NT2/D1 (cell line): ENCODE results near the gene RERE.

Experiments used
- DNase-seq: peaks from one replicate; pipeline ENCODE4 v3.0.0-alpha.2; 2011; ENCODE audit warnings: low read depth, low spot score
- H3K27me3 ChIP-seq: 2 replicates; pipeline ENCODE4 v1.6.0; 2011; ENCODE audit warnings: mild to moderate bottlenecking; ENCODE audit not compliant: insufficient read length, insufficient read depth
- H3K36me3 ChIP-seq: 2 replicates; pipeline ENCODE4 v1.6.1; 2011; ENCODE audit warnings: mild to moderate bottlenecking, low read length, mixed read lengths; ENCODE audit not compliant: insufficient read depth, insufficient read length
- H3K4me1 ChIP-seq: 2 replicates; pipeline ENCODE4 v1.5.1; 2011; ENCODE audit not compliant: insufficient read depth, insufficient read length
- H3K4me3 ChIP-seq: 2 replicates; pipeline ENCODE4 v1.5.1; 2011; ENCODE audit warnings: low read depth; ENCODE audit not compliant: insufficient read length
- H3K9ac ChIP-seq: 2 replicates; pipeline ENCODE4 v1.6.0; 2011; ENCODE audit warnings: low read depth; ENCODE audit not compliant: insufficient read length
- H3K9me3 ChIP-seq: 2 replicates; pipeline ENCODE4 v1.5.1; 2011; ENCODE audit warnings: mild to moderate bottlenecking, low read length; ENCODE audit not compliant: insufficient read depth
- SUZ12 ChIP-seq: IDR thresholded peaks from 2 replicates; pipeline ENCODE4 v1.6.1; 2011; ENCODE audit not compliant: insufficient read length, insufficient read depth; ENCODE audit errors: extremely low read depth
- YY1 ChIP-seq: IDR thresholded peaks from 2 replicates; pipeline ENCODE4 v1.6.1; 2011; ENCODE audit not compliant: insufficient read length, insufficient read depth
- ZNF274 ChIP-seq: IDR thresholded peaks from 2 replicates; pipeline ENCODE4 v1.6.1; 2011; ENCODE audit warnings: mild to moderate bottlenecking, low read depth, low read length

RERE gene

DNA sequence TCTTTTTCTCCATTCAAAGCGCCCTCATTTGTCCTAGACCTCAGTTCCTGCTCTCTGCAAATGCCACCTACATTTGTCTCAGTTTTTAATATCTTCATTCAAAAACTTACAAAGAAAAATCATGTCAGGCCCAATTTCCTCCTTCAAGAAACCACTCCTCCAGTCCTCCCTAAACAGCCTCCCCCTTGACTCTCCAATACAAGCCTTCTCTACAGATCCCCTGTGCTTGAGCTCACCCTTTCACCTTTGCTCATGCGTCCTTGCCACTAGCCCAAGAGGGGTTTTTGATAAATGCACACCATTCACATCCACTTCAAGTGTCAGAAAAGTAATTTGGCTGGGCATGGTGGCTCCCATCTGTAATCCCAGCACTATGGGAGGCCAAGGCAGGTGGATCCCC lies 140.6 kb downstream of the RERE start:
- Histone ChIP-seq H3K9me3 (no peaks in the 10 kb centered on the region), H3K4me1 (no peaks in the 10 kb centered on the region), H3K9ac (no peak overlapping the region), H3K27me3 (no peaks in the 10 kb centered on the region), H3K36me3 (no peaks in the 10 kb centered on the region), H3K4me3 (no peak overlapping the region)
- DNase-seq, result no peak
- TF ChIP-seq YY1, result no peak
- no peak for TF ChIP-seq SUZ12
- TF ChIP-seq ZNF274, result no peak

DNA sequence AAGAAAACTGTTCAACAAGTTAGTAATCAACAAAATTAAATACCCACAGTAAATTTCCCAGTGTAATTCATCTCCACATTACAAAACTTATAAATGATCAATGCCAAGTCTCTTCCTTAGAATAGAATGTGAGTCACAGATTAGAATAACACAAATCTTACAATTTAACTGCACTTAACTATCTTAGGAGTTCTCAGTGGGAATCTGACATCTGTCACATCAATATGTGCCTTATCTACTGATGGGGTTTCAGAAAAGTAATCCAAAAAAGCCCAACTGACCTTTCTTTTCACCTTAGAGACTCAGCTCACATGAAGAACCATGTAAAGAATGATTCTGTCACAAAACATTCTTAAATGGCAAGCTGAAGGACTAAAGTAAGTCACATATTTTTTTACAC lies 141.4 kb downstream of the RERE start:
- Histone ChIP-seq H3K9ac (no peak overlapping the region), H3K4me3 (no peak overlapping the region), H3K36me3 (no peaks in the 10 kb centered on the region), H3K4me1 (no peaks in the 10 kb centered on the region), H3K27me3 (no peaks in the 10 kb centered on the region), H3K9me3 (no peaks in the 10 kb centered on the region)
- no peak for TF ChIP-seq SUZ12
- no peak for TF ChIP-seq ZNF274
- no peak for TF ChIP-seq YY1
- no peak for DNase-seq

DNA sequence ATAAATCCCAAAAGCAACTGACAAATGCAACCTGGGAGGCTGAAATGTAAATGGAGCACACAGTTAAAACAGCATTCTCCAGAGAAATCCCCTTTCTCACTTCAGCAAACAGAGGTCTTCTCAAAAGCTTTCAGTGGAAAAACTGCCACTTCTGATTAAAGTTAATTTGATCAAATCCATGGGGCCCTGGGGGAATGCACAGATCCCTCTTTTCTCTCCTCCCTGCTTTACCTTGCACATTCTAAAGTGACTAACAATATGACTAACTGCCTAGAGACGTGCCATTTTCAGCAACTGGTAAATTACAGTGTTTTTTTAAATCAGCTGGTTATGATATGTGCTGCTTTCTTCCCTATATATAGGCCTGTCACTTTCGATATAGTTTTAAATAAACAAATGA lies 142.5 kb downstream of the RERE start:
- no peak overlapping the region for H3K4me3 ChIP-seq
- DNase-seq, result no peak
- H3K36me3 ChIP-seq, result no peaks in the 10 kb centered on the region
- TF ChIP-seq ZNF274 (no peak), SUZ12 (no peak), YY1 (no peak)
- no peaks in the 10 kb centered on the region for H3K9me3 ChIP-seq
- no peaks in the 10 kb centered on the region for H3K4me1 ChIP-seq
- no peaks in the 10 kb centered on the region for H3K27me3 ChIP-seq
- H3K9ac ChIP-seq, result no peak overlapping the region

DNA sequence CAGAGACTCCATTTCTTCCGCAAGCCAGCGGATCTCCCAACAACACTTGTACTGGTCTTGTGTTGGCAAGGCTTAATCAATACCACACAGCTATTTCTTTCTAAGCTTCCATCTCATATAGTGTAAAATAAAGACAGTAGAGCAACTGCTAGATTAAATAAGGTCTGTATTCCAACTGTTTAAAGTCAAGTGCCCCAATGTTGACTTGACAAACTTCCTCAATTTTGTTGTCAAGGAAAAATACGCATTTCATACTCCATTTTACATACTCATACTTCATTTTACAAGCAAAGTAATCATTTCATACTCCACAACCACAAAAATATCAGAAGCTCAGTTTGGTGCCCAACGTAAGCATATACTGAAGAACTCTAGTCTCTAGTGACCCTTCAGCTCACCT lies 143.0 kb downstream of the RERE start:
- H3K27me3 ChIP-seq, result no peaks in the 10 kb centered on the region
- H3K36me3 ChIP-seq, result no peaks in the 10 kb centered on the region
- DNase-seq, result no peak
- no peak for TF ChIP-seq YY1
- no peak for TF ChIP-seq ZNF274
- TF ChIP-seq SUZ12, result no peak
- H3K4me1 ChIP-seq, result no peaks in the 10 kb centered on the region
- H3K4me3 ChIP-seq, result no peak overlapping the region
- no peak overlapping the region for H3K9ac ChIP-seq
- no peaks in the 10 kb centered on the region for H3K9me3 ChIP-seq

DNA sequence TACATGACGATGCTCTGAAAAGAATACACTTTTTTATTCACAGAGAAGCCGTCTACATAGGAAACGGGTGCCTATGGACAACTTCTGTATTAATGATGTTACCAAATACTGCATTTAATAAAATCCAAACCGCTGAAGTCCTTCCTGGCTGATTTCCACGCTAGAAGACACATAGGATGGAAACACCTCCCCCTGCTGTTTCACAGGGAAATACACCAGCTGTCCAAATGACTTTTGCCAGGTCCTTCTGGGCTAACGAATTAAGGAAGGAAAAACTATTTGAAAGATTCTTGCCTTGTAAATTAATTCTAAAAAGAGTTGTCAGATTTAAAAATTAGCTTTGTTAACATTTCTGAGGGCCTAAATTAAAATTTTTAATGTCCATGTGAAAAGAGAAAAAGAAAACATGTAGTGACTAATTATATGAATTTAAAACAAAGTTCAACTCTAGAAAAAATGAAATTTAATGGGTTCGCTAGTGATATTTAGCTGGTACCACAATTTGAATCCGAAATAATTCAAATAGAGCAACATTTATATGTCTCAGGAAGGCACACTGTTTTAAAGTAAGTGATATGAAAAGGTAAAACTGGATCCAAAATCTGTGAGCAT lies 146.0 kb downstream of the RERE start:
- DNase-seq, result no peak
- H3K27me3 ChIP-seq, result no peaks in the 10 kb centered on the region
- no peaks in the 10 kb centered on the region for H3K4me1 ChIP-seq
- H3K9me3 ChIP-seq, result no peaks in the 10 kb centered on the region
- H3K4me3 ChIP-seq, result no peak overlapping the region
- TF ChIP-seq ZNF274 (no peak), YY1 (no peak), SUZ12 (no peak)
- no peak overlapping the region for H3K9ac ChIP-seq
- no peaks in the 10 kb centered on the region for H3K36me3 ChIP-seq

DNA sequence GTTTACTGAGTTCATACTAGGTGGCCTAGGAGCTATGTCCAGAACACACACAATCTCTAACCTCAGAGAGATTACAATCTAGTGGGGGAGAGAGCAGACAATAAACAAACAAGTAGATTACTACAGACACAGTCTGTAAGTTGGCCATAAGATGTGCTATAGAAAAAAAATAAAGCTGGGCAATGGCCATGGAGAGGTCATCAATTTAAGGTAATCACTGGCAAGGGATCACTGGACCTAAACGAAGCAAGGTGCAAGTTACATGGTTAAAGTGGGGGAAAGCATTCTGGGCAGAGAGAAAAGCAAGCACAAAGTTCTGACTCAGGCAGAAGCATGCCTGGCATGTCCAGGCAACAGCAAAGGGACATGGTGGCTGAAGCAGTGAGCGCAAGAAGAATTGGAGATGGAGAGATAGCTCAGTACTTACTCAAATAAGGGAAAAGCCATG lies 147.0 kb downstream of the RERE start:
- Histone ChIP-seq H3K36me3 (no peaks in the 10 kb centered on the region), H3K4me3 (no peak overlapping the region), H3K4me1 (no peaks in the 10 kb centered on the region), H3K9ac (no peak overlapping the region), H3K27me3 (no peaks in the 10 kb centered on the region), H3K9me3 (no peaks in the 10 kb centered on the region)
- no peak for DNase-seq
- TF ChIP-seq YY1 (no peak), ZNF274 (no peak), SUZ12 (no peak)

DNA sequence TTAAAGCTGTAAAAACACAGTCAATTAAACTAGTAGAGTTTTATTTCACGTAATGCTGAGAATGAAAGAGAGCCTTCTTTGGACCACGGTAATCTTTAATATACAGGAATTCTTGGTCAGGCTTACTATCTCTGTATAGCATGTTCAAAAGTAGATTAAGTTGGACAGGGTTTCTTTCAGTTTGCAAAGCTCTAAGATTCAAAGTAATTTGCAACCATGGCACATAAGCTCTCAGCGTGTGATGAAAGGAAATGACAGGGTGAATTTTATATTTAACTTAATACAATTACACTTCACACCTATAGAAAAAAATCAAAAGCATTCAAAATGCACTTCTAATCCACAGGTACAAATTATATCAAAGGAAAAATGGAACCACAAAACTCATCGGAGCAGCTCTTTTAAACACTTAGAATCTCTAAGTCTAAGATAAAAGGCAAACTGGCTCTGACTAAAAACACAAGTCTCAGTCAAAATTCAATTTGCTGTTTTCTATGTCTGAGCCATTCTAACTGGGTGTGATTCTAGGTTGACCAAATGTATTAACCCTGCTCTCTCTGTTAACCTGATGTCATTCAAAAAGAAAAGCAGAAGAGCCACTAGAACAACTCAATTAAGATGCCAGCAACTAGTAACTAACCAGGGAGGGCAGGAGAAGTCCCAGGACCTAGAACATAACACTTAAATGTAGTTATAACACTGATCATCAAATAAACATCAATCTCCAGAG lies 147.7 kb downstream of the RERE start:
- Histone ChIP-seq H3K9me3 (no peaks in the 10 kb centered on the region), H3K4me3 (no peak overlapping the region), H3K9ac (no peak overlapping the region), H3K36me3 (no peaks in the 10 kb centered on the region), H3K4me1 (no peaks in the 10 kb centered on the region), H3K27me3 (no peaks in the 10 kb centered on the region)
- TF ChIP-seq YY1 (no peak), ZNF274 (no peak), SUZ12 (no peak)
- no peak for DNase-seq
